Neural progenitor cell (in vitro differentiated cells): ENCODE results near the gene HTR1B.

ENCODE experiments used
- CTCF ChIP-seq: fragments of 200-600 bp; sonication (generic); IDR thresholded peaks from 2 replicates; pipeline ENCODE4 v1.5.1; 2017; ENCODE audit warnings: antibody characterized with exemption, mild to moderate bottlenecking
- EZH2 ChIP-seq: fragments of 200-600 bp; sonication (generic); IDR thresholded peaks from 2 replicates; pipeline ENCODE4 v1.6.1; 2017; ENCODE audit warnings: antibody characterized with exemption, mild to moderate bottlenecking, moderate library complexity

GRCh38 chr6:77463308-77463860, at the start of gene HTR1B:
- TF ChIP-seq CTCF: no peak
- peak; percentile 18 for TF ChIP-seq EZH2
